A549 (cell line): Measurements from ENCODE around the gene TMEM97.

Experiments used
- CEBPB ChIP-seq, 2 experiments: fragments of >200 bp in 1 of 2; sonication (Bioruptor Twin) in 1 of 2; formaldehyde crosslinking in 1 of 2; IDR thresholded peaks; 2 replicates each; pipeline ENCODE4 v1.6.1; 2012 to 2016
- CTCF ChIP-seq: fragments of >200 bp; sonication (Bioruptor Twin); formaldehyde crosslinking; IDR thresholded peaks from 3 replicates; pipeline ENCODE4 v1.5.1; 2016
- HMGXB4 ChIP-seq: fragments of 250-450 bp; sonication (Bioruptor Pico); IDR thresholded peaks from 2 replicates; pipeline ENCODE4 v1.5.0; 2021; ENCODE audit warnings: mild to moderate bottlenecking, moderate library complexity, borderline replicate concordance
- JUNB ChIP-seq: fragments of >200 bp; sonication (Bioruptor Twin); formaldehyde crosslinking; IDR thresholded peaks from 2 replicates; pipeline ENCODE4 v1.6.1; 2016
- MAFK ChIP-seq: fragments of 450-650 bp; IDR thresholded peaks from 2 replicates; pipeline ENCODE4 v1.6.1; 2014; ENCODE audit not compliant: partially characterized antibody
- MAX ChIP-seq: IDR thresholded peaks from 2 replicates; pipeline ENCODE4 v1.6.1; 2012
- MAZ ChIP-seq: fragments of 150-350 bp; IDR thresholded peaks from 2 replicates; pipeline ENCODE4 v1.6.1; 2014; ENCODE audit warnings: antibody characterized with exemption, low read depth, low read length, borderline replicate concordance
- POLR2A ChIP-seq: IDR thresholded peaks from 2 replicates; pipeline ENCODE4 v1.6.1; 2012; ENCODE audit warnings: mild to moderate bottlenecking, low read length

- TF ChIP-seq MAX, result no peak
- no peak for TF ChIP-seq POLR2A
- TF ChIP-seq CEBPB (IDR thresholded peaks at IDR 0.05), result no peak
- TF ChIP-seq HMGXB4 (CRISPR knock-in tag), result no peak
- TF ChIP-seq MAZ, result no peak
- no peak for TF ChIP-seq CTCF
- TF ChIP-seq MAFK, result no peak
- no peak for TF ChIP-seq JUNB
These were observed 25.5 kb downstream of the TMEM97 start for GRCh38 chr17:28344435-28344901.
